ENCODE results near the gene ZNHIT2. TPM values are rescaled to one million over a fixed set of nuclear protein-coding genes. Genes with fewer than 3 reads are reported as not detected.

ZNHIT2 gene
- total and polyA plus RNA-seq, 2 of the 13 experiments (the other 11 are each of a cell fraction or from before 2014, with no cell fraction given): 1.1 to 6.5 TPM

DNA sequence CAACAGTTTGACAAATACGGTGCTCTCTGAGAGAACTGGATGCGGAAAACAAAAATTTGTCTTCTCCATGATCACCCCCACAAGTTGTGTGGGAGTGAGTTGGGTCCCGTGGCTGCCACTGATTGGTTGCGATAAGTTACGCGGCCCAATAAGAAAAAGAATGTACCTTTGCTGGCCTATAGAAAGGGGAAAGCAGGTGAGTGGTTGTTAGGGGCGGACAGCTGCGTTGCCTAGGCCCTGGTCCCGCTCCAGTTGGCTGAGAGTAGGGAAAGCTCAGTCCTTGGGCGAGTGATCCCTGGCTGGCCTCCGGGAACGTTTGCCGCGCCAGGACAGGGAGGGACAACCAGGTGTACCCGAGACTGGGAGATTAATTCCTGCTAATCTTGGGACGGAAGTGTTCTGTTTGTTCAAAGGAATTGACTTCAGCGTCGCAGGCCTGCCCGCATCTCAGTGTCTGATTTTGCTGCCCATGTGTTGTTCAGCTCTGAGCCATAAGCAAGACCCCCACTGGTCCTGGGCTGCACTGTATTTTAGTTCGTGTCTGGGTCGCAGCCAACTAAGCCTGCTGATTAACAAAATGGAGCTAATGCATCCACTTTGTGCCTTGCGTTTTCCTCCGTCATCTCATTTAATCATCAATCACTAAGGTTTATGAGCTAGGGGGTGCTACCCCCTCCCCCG is 17.6 kb upstream of the ZNHIT2 start (continued):
- TF ChIP-seq STAT6 (CRISPR knock-in tag; IDR thresholded peaks at IDR 0.05; ENCODE audit: borderline replicate concordance) (no peak; the same call in 1 of the 2 replicates), TMF1 (CRISPR knock-in tag; IDR thresholded peaks at IDR 0.05; ENCODE audit: low read depth) (no peak), ZNF205 (CRISPR knock-in tag; IDR thresholded peaks at IDR 0.05) (no peak), ZNF660 (CRISPR knock-in tag; IDR thresholded peaks at IDR 0.05; ENCODE audit: borderline replicate concordance, low read depth) (no peak), ZNF546 (CRISPR knock-in tag; conservative IDR thresholded peaks at IDR 0.05) (no peak), HNF4A (CRISPR knock-in tag; IDR thresholded peaks at IDR 0.05) (0 out of 2 replicates have a peak, but pooled peaks have one; percentile 6), NR2F6 (IDR thresholded peaks at IDR 0.05) (no peak; the same call in 1 of the 2 replicates), NR2F6 (CRISPR knock-in tag; IDR thresholded peaks at IDR 0.05) (no peak; the same call in 1 of the 2 replicates), RORA (CRISPR knock-in tag; IDR thresholded peaks at IDR 0.05) (no peak), ZNF331 (CRISPR knock-in tag; IDR thresholded peaks at IDR 0.05) (no peak), NRL (CRISPR knock-in tag; IDR thresholded peaks at IDR 0.05; ENCODE audit: borderline replicate concordance) (no peak), NR1H2 (CRISPR knock-in tag; IDR thresholded peaks at IDR 0.05; ENCODE audit: borderline replicate concordance, low read depth) (no peak), MED8 (CRISPR knock-in tag; IDR thresholded peaks at IDR 0.05; ENCODE audit: insufficient replicate concordance) (no peak), FLYWCH1 (CRISPR knock-in tag; IDR thresholded peaks at IDR 0.05) (no peak), ZFP1 (CRISPR knock-in tag; IDR thresholded peaks at IDR 0.05) (no peak), ZNF672 (CRISPR knock-in tag; IDR thresholded peaks at IDR 0.05) (no peak), MXD3 (CRISPR knock-in tag; IDR thresholded peaks at IDR 0.05) (no peak; the same call in 1 of the 2 replicates), ZNF451 (CRISPR knock-in tag; IDR thresholded peaks at IDR 0.05) (no peak), ZNF292 (CRISPR knock-in tag; IDR thresholded peaks at IDR 0.05; ENCODE audit: borderline replicate concordance, low read depth) (peak; percentile 4; the same call in 1 of the 2 replicates), DMAP1 (CRISPR knock-in tag; IDR thresholded peaks at IDR 0.05) (peak; percentile 49; the same call in 1 of the 2 replicates)
- TF ChIP-seq, protein P1, sequence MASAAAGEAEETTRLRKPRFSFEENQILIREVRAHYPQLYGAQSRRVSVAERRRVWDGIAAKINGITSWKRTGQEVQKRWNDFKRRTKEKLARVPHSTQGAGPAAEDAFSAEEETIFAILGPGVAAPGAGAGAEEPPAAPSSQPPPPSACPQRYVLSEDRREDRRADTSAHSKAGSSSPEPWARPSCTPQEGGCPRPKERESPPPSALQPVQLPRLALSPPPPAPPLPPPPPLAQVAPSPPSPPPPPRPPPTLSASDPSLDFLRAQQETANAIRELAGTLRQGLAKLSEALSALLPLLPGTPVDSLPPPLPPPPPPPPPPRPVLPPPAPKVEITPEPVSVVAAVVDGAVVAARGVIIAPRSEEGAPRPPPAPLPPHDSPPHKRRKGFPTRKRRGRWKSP (CRISPR knock-in tag; IDR thresholded peaks at IDR 0.05): 0 out of 2 replicates have a peak, but pooled peaks have one; percentile 22
- TF ChIP-seq, protein P2, sequence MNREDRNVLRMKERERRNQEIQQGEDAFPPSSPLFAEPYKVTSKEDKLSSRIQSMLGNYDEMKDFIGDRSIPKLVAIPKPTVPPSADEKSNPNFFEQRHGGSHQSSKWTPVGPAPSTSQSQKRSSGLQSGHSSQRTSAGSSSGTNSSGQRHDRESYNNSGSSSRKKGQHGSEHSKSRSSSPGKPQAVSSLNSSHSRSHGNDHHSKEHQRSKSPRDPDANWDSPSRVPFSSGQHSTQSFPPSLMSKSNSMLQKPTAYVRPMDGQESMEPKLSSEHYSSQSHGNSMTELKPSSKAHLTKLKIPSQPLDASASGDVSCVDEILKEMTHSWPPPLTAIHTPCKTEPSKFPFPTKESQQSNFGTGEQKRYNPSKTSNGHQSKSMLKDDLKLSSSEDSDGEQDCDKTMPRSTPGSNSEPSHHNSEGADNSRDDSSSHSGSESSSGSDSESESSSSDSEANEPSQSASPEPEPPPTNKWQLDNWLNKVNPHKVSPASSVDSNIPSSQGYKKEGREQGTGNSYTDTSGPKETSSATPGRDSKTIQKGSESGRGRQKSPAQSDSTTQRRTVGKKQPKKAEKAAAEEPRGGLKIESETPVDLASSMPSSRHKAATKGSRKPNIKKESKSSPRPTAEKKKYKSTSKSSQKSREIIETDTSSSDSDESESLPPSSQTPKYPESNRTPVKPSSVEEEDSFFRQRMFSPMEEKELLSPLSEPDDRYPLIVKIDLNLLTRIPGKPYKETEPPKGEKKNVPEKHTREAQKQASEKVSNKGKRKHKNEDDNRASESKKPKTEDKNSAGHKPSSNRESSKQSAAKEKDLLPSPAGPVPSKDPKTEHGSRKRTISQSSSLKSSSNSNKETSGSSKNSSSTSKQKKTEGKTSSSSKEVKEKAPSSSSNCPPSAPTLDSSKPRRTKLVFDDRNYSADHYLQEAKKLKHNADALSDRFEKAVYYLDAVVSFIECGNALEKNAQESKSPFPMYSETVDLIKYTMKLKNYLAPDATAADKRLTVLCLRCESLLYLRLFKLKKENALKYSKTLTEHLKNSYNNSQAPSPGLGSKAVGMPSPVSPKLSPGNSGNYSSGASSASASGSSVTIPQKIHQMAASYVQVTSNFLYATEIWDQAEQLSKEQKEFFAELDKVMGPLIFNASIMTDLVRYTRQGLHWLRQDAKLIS (CRISPR knock-in tag; IDR thresholded peaks at IDR 0.05): no peak
- TF ChIP-seq, protein P3, sequence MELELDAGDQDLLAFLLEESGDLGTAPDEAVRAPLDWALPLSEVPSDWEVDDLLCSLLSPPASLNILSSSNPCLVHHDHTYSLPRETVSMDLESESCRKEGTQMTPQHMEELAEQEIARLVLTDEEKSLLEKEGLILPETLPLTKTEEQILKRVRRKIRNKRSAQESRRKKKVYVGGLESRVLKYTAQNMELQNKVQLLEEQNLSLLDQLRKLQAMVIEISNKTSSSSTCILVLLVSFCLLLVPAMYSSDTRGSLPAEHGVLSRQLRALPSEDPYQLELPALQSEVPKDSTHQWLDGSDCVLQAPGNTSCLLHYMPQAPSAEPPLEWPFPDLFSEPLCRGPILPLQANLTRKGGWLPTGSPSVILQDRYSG (CRISPR knock-in tag; IDR thresholded peaks at IDR 0.05): no peak
